GM23248 (cell line): ENCODE measurements around the gene UBXN1. TPM values are rescaled to one million over a fixed set of nuclear protein-coding genes. Genes with fewer than 3 reads are reported as not detected.

ENCODE experiments used
- DNase-seq: peaks from one replicate; pipeline ENCODE4 v3.0.0-alpha.2; 2015
- H2AFZ ChIP-seq: fragments of 200-600 bp; sonication (generic); 2 replicates; pipeline ENCODE4 v1.6.1; 2016; ENCODE audit warnings: antibody characterized with exemption
- H3F3A ChIP-seq: fragments of 200-600 bp; sonication (generic); 2 replicates; pipeline ENCODE4 v1.6.1; 2016; ENCODE audit warnings: mild to moderate bottlenecking, antibody characterized with exemption, mixed run types; ENCODE audit not compliant: insufficient read depth
- H3K27ac ChIP-seq: fragments of 200-600 bp; sonication (generic); 2 replicates; pipeline ENCODE4 v1.5.1; 2016; ENCODE audit warnings: mild to moderate bottlenecking
- H3K27me3 ChIP-seq: fragments of 200-600 bp; sonication (generic); replicated peaks from 2 replicates; pipeline ENCODE4 v1.6.1; 2016; ENCODE audit warnings: mild to moderate bottlenecking; ENCODE audit not compliant: insufficient read depth
- H3K36me3 ChIP-seq: fragments of 200-600 bp; sonication (generic); 2 replicates; pipeline ENCODE4 v1.6.1; 2016; ENCODE audit warnings: low read depth, mild to moderate bottlenecking
- H3K4me1 ChIP-seq: fragments of 200-600 bp; sonication (generic); 2 replicates; pipeline ENCODE4 v1.6.1; 2016; ENCODE audit warnings: mild to moderate bottlenecking; ENCODE audit not compliant: insufficient read depth
- H3K4me2 ChIP-seq: fragments of 200-600 bp; sonication (generic); one replicate; pipeline ENCODE4 v1.6.1; 2016; ENCODE audit warnings: mild to moderate bottlenecking; ENCODE audit not compliant: unreplicated experiment
- H3K4me3 ChIP-seq: fragments of 200-600 bp; sonication (generic); 2 replicates; pipeline ENCODE4 v1.5.1; 2016; ENCODE audit warnings: mild to moderate bottlenecking
- H3K79me2 ChIP-seq: fragments of 200-600 bp; sonication (generic); 2 replicates; pipeline ENCODE4 v1.6.1; 2016; ENCODE audit warnings: mild to moderate bottlenecking; ENCODE audit not compliant: insufficient read depth
- H3K9ac ChIP-seq: fragments of 200-600 bp; sonication (generic); 2 replicates; pipeline ENCODE4 v1.6.1; 2016; ENCODE audit warnings: mild to moderate bottlenecking
- H3K9me2 ChIP-seq: fragments of 200-600 bp; sonication (generic); 2 replicates; pipeline ENCODE4 v1.6.1; 2016; ENCODE audit warnings: mixed run types, mild to moderate bottlenecking, moderate library complexity; ENCODE audit not compliant: insufficient read depth
- H3K9me3 ChIP-seq: fragments of 200-600 bp; sonication (generic); one replicate; pipeline ENCODE4 v1.6.1; 2017; ENCODE audit warnings: low read depth
- H4K20me1 ChIP-seq: fragments of 200-600 bp; sonication (generic); 2 replicates; pipeline ENCODE4 v1.6.0; 2016; ENCODE audit not compliant: insufficient read depth
- EZH2 ChIP-seq: fragments of 200-600 bp; sonication (generic); IDR thresholded peaks from 2 replicates; pipeline ENCODE4 v1.6.1; 2018; ENCODE audit warnings: antibody characterized with exemption, mild to moderate bottlenecking; ENCODE audit not compliant: insufficient read depth, poor library complexity, severe bottlenecking
- EZH2phosphoT487 ChIP-seq: fragments of 200-600 bp; sonication (generic); IDR thresholded peaks from 2 replicates; pipeline ENCODE4 v1.6.1; 2018; ENCODE audit warnings: antibody characterized with exemption, moderate library complexity, mild to moderate bottlenecking, low read depth; ENCODE audit not compliant: insufficient read depth
- WGBS, 2 experiments: methylation state at CpG; one replicate each; pipeline ENCODE4 v1.1.6; 2015 to 2017; ENCODE audit warnings: low lambda C conversion rate in 2 of 2, low coverage in 1 of 2; ENCODE audit errors: missing lambda C conversion rate in 2 of 2; 5-methylcytosine and 5-hydroxymethylcytosine counted together
- in situ Hi-C: fragments of 300-500 bp; cut with MboI; formaldehyde crosslinking; loops from 2 replicates; pipeline ENCODE4 v1.15.0; 2020
- polyA plus RNA-seq: library from polyadenylated mRNA; unstranded; fragments of >200 nt; fragmentation: Nextera tagmentation; extraction: Ambion mirVana; gene quantifications from 2 replicates; pipeline ENCODE4 v1.2.1, GENCODE V29; 2016
- total RNA-seq: library from RNA; depleted of rRNA; stranded (reverse); fragments of >200 nt; shearing (Covaris generic); gene quantifications from 2 replicates; pipeline ENCODE4 v1.2.3, GENCODE V29; 2014

The UBXN1 gene
- total and polyA plus RNA-seq, 2 experiments from 2014 or later: 85.3 to 135 TPM

DNA sequence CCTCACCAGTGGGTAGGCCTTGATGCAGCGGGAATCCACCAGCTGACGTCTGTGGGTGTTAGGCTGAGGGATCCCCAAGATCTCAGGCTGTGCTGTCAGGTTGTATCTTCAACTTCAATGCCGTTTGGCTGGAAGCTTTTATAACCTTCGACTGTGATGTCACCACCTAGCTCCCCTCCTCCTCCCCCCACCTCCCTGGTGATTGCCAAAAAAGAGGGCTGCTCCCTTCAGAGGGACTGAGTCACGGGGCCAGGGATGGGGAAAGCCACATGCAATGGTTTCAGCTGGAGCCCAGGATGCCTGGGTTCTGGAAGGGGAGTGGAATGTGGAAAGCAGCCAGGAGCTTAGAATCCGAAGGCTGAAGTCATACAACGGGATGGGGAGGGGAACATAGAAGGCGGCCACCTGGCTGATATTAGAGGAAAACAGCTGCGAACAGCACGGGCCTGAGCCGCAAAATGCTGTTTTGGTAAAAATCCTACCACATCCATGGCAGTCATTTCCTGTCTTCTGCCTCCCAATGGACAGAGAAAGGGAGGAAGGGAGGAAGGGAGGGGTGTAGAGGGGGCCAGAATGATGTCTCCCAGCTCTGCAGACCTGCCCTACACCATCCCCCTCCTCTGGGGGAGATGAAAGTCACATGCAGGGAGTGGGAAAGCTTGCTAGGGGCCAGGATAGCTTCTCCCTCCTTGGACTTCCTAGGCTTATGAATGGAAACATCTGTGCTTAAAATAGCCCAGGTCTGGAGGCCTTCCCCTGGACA lies 10.7 kb upstream of the UBXN1 start, which contains the start of gene LRRN4CL:
Gene LRRN4CL, minus strand, starts transcription at position 110 of the 763 bp plus-strand sequence. CDS start 1,022 bp downstream, outside the sequence.
- H2AFZ ChIP-seq: peak within 1 kb of the TSS; percentile 60
- no peaks in the 10 kb centered on the region for H3K27me3 ChIP-seq
- H3K4me2 ChIP-seq: peak within 1 kb of the TSS; percentile 65
- no peaks in the 10 kb centered on the region for H3K9me3 ChIP-seq
- H3K79me2 ChIP-seq: no peaks in the 10 kb centered on the region
- 1 to 3% methylated on average over 11 of the region's 11 CpGs for WGBS, 2 experiments
- no peak for TF ChIP-seq EZH2phosphoT487
- TF ChIP-seq EZH2: no peak
- peaks cover 26% of the 10 kb centered on the region for H3K4me1 ChIP-seq
- peak within 1 kb of the TSS; percentile 65 for H3K9ac ChIP-seq
- peak within 1 kb of the TSS; percentile 68 for H3K27ac ChIP-seq
- peak within 1 kb of the TSS; percentile 57 for H3K4me3 ChIP-seq
- H3K36me3 ChIP-seq: peaks cover 8% of the 10 kb centered on the region; the same call in 1 of the 2 replicates
- no peaks in the 10 kb centered on the region for H4K20me1 ChIP-seq
- in situ Hi-C loops: loop anchor here (25.0 kb wide), 1 partner anchor 302 kb away; no protein-coding TSS in a partner anchor
- no peaks in the 10 kb centered on the region for H3K9me2 ChIP-seq
- H3F3A ChIP-seq: peaks cover 23% of the 10 kb centered on the region; the same call in 1 of the 2 replicates
- peak; percentile 94 for DNase-seq

DNA sequence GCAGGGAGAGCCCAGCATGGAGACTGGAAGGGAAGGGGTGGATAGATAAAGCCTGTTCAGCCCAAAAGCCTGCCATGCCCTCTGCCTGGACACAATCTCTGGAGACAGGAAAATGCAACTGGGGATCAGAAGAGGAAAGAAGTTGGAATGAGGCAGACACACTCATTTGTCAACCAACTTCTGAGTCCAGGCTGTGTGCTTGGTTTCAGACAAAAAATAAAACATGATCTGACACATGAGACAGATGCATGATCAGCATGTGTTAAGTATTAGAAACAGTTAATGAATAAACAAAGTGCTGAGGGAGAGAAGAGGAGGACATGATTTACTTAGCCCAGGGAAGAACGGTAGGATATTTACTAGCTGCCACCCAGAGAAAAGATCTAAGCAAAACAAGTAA lies 9.6 kb upstream of the UBXN1 start:
- Histone ChIP-seq H3K9me2 (no peaks in the 10 kb centered on the region), H3F3A (peaks cover 23% of the 10 kb centered on the region; the same call in 1 of the 2 replicates), H2AFZ (peak overlapping the region; percentile 60), H3K9ac (peak overlapping the region; percentile 65), H3K4me2 (peak overlapping the region; percentile 65), H4K20me1 (no peaks in the 10 kb centered on the region), H3K4me3 (peak overlapping the region; percentile 20), H3K27me3 (no peaks in the 10 kb centered on the region), H3K27ac (peak overlapping the region; percentile 68; the same call in 1 of the 2 replicates), H3K9me3 (no peaks in the 10 kb centered on the region), H3K79me2 (no peaks in the 10 kb centered on the region), H3K4me1 (peaks cover 23% of the 10 kb centered on the region), H3K36me3 (peaks cover 7% of the 10 kb centered on the region; the same call in 1 of the 2 replicates)
- in situ Hi-C loops: loop anchor here (25.0 kb wide), 1 partner anchor 301 kb away; no protein-coding TSS in a partner anchor
- DNase-seq: peak; percentile 47
- 6 to 14% methylated on average over 1 of the region's 1 CpG for WGBS, 2 experiments
- TF ChIP-seq EZH2: no peak
- TF ChIP-seq EZH2phosphoT487: no peak

DNA sequence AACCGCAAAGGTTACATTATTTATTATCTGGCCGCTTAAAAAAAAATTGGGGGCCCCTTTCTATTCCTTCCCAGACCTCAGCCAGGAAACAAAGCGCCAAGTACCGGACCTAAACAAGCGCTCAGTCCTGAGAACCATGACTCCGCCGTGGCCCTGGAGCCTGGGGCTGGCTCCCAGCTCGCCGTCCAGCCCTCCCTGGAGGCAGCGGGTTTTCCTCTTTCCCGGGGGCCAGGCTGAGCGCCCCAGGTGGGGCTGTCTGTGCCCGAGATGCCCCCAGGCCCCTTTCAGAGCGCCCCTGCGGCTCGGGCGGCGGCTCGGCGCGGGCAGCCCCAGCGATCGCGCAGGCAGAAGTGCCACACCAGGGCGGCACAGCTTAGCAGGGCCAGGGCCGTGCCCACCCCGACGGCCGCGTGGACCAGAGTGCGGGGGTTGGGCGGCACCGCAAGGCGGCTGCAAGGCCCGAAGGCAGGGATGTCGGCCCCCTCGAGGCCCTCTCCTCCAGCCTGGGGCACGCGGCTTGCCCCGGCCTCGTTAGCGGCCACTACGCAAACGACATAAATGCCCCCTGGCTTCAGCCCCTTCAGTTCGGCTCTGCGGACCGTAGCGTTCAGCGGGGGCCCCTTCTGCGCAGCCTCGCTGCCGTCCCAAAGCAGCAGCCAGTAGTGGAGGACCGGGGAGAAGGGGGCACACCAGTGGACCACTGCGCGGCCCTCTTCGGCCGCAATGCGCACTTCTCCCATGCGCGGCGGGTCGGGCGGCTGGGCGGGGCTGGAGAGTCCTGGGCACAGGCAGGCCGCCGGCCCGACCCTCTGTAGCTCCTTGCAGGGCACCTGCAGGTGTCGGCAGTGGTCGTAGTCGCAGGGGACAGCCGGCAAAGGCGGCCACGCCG lies 8.9 kb upstream of the UBXN1 start:
- no peak for DNase-seq
- Histone ChIP-seq H3K9ac (peak overlapping the region; percentile 65), H3K4me3 (peak overlapping the region; percentile 20), H2AFZ (peak overlapping the region; percentile 60), H3F3A (peaks cover 23% of the 10 kb centered on the region; the same call in 1 of the 2 replicates), H3K79me2 (no peaks in the 10 kb centered on the region), H3K9me2 (no peaks in the 10 kb centered on the region), H3K27me3 (no peaks in the 10 kb centered on the region), H3K9me3 (no peaks in the 10 kb centered on the region), H3K4me2 (peak overlapping the region; percentile 65), H3K27ac (no peak overlapping the region), H4K20me1 (no peaks in the 10 kb centered on the region), H3K4me1 (peaks cover 23% of the 10 kb centered on the region), H3K36me3 (no peaks in the 10 kb centered on the region)
- in situ Hi-C loops: loop anchor here (25.0 kb wide), 1 partner anchor 300 kb away; no protein-coding TSS in a partner anchor
- WGBS, 2 experiments: 41 to 45% methylated on average over 65 to 72 of the region's 74 CpGs
- TF ChIP-seq EZH2phosphoT487 (no peak), EZH2 (no peak)

DNA sequence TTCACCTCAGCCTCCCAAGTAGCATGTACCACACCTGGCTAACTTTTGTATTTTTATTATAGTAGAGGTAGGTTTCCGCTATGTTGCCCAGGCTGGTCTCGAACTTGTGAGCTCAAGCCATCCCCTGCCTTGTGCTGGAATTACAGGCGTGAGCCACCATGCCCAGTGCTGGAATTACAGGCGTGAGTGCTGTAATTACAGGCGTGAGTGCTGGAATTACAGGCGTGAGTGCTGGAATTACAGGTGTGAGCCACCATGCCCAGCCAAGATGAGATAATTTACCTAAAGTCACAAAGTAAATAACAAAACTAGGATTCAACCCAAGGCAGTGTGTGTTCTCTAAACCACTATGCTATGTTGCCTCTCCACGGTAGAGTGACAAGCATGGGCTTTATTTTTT lies 3.6 kb upstream of the UBXN1 start:
- Histone ChIP-seq H3F3A (peaks cover 15% of the 10 kb centered on the region), H3K9me3 (no peaks in the 10 kb centered on the region), H3K79me2 (peaks cover 13% of the 10 kb centered on the region), H3K9me2 (no peaks in the 10 kb centered on the region), H3K4me3 (no peak overlapping the region), H3K27me3 (no peaks in the 10 kb centered on the region), H3K4me1 (peaks cover 10% of the 10 kb centered on the region), H3K4me2 (no peak overlapping the region), H2AFZ (no peak overlapping the region), H4K20me1 (no peaks in the 10 kb centered on the region), H3K9ac (no peak overlapping the region), H3K36me3 (no peaks in the 10 kb centered on the region), H3K27ac (no peak overlapping the region)
- no peak for TF ChIP-seq EZH2phosphoT487
- TF ChIP-seq EZH2: no peak
- no peak for DNase-seq
- in situ Hi-C loops: loop anchor here (25.0 kb wide), 1 partner anchor 295 kb away; no protein-coding TSS in a partner anchor
- WGBS, 2 experiments: 84 to 89% methylated on average over 7 of the region's 7 CpGs
